Measurements from ENCODE around the gene EFR3B.
"Not testable (repeated sequence)": the region's sequence is repeated elsewhere in the genome, so short reads cannot be mapped to it uniquely, and the experiment has no call there.

Gene EFR3B

DNA sequence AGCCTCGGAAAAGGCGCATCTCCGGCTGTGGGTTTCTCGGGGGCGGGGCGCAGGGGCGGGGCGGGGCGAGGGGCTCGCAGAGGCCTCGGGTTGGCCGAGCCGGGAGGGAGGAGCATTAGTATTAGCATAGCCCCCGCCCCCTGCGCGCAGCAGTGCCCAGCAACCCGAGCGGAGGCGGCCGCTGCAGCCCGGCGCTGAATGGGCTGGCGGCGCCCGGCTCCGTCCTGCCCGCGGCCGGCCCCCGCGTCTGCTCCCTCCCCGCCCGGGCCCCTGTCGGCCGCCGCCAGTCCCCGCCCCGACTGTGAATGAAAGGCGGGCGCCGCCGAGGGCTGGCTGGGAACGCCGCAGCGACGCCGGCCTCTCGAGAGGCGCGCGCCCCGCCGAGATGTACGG lies at the start of gene EFR3B:
TSS of gene EFR3B (plus strand) at position 149 of the 393 bp plus-strand sequence. CDS start at position 386, 237 bp downstream.
- DNase-seq (ENCODE audit: low read depth in 1 of 2, low spot score in 1 of 2): peak; percentile 70 to 78

DNA sequence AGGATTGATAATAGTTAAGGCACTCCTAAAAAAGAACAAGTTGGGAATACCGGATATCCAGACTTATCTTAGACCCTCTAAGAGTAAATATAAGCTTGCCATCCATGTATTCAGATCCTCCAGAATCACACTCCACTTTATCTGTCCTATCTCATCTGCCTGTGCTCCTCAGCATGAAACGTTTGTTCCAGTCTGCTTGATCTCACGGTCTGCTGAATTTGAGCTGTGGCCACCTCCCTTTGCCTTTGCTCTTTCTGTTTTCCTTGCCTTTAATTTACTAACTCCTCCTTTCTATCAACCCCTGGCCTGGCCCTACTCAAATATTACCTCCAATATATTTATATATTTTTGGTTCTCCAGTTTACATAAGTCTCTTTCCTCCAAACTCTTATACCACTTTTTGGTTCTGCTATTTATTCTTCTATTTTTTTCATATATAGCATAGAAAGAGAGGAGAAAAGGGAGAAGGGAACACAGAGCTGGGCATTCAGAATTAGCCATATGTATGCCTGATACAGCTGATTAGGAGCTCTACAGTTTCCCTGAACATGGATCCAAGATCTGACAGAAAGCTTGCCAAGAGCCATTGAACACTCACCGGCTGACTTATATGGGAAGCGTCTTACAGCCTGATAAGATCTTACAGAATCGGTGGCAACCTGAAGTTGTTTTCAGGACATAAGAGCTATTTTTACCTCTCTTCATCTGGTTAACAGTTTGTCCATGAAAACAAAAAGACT lies 48.3 kb upstream of the EFR3B start:
- no peak for DNase-seq (ENCODE audit: low read depth in 1 of 2, low spot score in 1 of 2)

DNA sequence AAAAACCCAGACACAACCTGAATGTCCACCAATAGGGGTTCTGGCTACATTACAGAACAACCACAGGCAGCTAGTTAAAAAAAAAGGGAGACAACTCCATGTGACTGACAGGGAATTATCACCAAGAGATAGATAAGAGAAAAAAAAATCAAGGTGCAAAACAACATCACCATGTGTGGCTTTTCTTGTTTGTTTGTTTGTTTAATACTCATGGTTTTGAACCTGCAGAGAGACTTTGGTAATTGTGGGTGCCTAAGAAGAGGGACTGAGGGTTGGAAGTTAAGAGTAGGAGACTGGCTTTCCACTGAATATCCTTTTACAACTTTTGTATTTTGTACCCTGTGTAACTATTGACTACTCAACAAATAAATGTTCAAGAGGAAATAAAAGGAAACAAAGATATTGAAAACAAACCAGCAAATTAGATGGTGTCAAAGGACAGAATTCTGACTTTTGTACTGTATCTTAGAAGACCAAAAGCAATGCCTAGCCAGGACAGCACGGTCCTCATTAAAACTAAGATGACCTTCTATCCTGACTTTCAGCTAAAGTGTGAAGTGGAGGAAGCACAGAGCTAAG lies 47.6 kb upstream of the EFR3B start:
- no peak for DNase-seq (ENCODE audit: low read depth in 1 of 2, low spot score in 1 of 2)

DNA sequence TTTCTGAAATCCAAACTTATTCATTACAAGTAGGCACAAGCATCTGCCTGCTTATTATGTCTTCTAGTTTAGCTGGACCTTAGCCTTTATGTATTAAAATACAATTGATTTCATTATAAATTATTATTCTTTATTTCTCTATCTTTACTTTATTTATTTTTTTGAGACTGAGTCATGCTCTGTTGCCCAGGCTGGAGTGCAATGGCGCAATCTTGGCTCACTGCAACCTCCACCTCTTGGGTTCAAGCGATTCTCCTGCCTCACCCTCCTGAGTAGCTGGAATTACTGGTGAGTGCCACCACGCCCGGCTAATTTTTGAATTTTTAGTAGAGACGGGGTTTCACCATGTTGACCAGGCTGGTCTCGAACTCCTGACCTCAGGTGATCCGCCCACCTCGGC lies 42.8 kb upstream of the EFR3B start:
- not testable (repeated sequence) for DNase-seq (ENCODE audit: low read depth in 1 of 2, low spot score in 1 of 2)

DNA sequence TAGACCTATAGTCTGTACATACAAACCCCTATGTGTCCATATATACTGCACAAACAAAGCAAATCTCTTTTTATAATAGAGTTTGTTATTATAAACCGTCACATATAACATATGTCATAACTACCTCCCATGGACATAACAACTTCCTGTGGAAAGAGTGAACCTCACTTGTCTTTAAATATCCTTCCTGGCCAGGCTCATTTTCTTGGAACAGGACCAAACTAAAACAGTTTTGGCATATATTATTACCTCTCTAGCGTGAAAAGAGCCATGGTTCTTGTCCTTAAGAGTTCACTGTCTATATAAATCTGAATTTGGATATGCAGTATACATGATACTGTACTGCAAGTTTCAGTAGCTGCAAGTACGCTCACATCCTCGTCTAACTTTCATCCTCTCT lies 41.8 kb upstream of the EFR3B start:
- DNase-seq (ENCODE audit: low read depth in 1 of 2, low spot score in 1 of 2): no peak

- no peak for DNase-seq (ENCODE audit: low read depth in 1 of 2, low spot score in 1 of 2)
Observed at GRCh38 chr2:25000503-25001324, 41.2 kb upstream of the EFR3B start.

DNA sequence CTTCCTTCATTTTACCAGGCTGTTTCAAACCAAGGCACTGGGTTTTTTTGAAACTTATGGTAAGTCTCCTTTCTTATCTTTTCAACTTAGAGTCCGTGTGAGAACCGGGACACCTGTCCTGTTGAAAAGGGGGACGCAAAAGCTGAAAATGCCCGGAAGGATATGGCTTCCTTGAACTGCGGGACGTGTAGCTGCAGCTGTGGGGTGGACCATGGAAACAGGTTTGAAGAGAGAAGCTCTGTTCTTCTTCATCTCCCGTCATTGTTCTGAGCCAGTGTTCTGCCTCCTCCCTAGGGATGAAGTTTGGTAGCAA lies 40.6 kb upstream of the EFR3B start:
- DNase-seq (ENCODE audit: low read depth in 1 of 2, low spot score in 1 of 2): no peak

DNA sequence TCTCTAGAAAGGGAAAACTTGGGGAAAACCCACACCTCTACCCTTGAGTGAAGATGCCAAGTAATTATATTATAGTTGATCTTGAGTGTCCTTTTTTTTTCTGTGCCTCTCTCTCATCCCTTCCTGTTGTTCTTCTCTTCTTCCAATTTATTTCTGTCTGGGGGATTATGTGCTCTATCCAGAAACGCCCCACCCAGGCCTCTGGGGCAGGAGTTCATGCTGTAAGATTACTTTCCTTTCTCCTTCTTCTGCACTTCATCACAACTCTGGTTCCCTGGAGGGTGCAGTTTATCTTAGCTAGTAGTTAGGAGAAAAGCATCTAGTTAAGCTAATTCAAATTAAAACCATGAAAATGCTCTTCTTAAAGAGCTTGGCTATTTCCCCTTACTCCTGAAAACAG lies 39.8 kb upstream of the EFR3B start:
- no peak for DNase-seq (ENCODE audit: low read depth in 1 of 2, low spot score in 1 of 2)

DNA sequence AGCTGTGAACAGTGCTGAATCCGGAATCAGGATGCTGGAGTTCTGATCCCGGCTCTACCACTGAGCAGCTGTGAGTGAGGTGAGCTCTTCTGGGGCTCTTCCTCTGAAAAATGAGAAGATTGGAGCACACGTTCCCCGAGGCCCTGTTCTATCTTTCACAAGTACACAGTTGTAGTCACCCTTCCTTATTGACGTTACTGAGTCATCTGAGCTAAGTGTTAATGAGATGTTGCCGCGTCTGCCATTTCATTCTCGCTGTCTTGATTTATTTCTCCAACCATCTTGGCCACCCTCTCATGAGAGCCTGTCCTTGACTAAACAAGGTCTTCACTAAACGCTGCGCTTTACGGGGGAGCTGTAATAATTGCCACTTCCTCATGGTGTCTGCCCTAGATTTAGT lies 31.9 kb upstream of the EFR3B start:
- no peak for DNase-seq (ENCODE audit: low read depth in 1 of 2, low spot score in 1 of 2)

DNA sequence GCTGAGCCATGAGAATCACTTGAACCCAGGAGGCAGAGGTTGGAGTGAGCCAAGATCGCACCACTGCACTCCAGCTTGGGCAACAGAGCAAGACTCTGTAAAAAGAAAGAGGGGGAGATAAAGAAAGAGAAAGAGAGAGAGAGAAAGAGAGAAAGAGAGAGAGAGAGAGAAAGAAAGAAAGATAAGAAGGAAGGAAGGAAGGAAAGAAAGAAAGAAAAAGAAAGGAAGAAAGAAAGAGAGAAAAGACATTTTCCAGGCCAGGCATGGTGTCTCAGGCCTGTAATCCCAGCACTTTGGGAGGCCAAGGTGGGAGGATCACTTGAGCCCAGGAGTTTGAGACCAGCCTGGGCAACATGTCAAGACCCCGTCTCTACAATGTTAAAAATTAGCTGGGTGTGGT lies 30.5 kb upstream of the EFR3B start:
- not testable (repeated sequence) for DNase-seq (ENCODE audit: low read depth in 1 of 2, low spot score in 1 of 2)

- DNase-seq (ENCODE audit: low read depth in 1 of 2, low spot score in 1 of 2): no peak
Observed at GRCh38 chr2:25014631-25015030, 27.2 kb upstream of the EFR3B start.

DNA sequence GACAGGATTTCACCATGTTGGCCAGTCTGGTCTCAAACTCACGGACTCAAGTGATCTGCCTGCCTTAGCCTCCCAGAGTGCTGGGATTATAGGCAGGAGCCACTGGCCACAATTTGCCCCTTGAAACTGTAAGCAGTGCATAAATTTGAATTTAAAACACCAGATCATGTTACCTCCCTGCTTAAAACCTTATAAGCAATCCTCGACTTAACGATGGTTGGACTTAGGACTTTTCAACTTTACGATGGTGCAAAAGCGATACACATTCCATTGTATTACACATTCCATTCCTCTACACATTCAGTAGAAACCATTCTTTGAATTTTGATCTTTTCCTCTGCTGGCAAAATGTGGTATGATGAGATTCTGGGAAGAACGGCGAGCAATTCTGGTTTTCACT lies 23.2 kb upstream of the EFR3B start:
- DNase-seq (ENCODE audit: low read depth in 1 of 2, low spot score in 1 of 2): no peak

DNA sequence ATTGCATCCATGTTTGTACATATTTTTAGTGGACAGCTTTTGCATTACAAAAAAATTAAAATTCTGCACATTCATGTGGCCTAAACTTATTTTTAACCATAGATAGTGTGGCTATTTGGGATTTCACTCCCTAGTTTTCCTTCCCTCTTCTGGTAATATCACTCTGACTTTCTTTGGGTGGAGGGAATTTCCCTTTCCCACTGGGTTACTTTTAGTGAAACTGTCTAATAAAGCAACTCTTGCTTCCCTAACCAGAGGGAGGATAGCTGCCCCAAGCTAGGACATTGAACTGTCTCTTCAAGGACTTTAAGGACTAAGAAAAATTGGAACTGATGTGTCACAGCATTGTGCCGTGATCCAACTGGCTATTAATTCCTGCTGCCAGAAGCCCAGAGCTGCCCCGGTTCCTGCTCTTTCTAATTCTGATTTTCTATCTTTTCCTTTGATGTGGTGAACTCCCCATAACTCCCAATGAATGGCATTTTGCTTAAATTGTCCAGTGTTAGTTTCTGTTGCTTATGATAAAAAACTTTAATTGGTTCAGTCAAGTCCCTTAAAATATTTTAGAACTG lies 20.0 kb upstream of the EFR3B start:
- no peak for DNase-seq (ENCODE audit: low read depth in 1 of 2, low spot score in 1 of 2)

DNA sequence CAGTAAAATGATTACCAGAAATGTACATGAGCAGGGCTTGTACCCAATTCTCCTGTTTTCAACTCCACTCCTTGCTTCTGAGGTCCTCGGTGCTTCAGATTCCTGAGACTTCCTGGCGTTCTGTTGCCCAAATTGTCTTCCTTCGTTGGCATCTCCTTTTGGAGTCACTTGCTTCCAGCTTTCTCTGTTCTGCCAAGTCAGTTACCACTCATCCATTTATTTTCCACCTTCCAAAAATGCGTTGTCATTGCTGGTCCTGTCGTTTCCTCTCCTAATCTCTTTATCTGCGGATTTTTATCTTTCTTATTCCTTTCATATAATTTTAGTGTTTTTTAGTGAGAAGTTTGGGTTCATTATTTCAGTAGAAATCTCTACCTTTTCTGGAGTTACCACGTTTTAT lies 18.5 kb upstream of the EFR3B start:
- no peak for DNase-seq (ENCODE audit: low read depth in 1 of 2, low spot score in 1 of 2)

GRCh38 chr2:25025229-25026007 lies 16.5 kb upstream of the EFR3B start:
- DNase-seq (ENCODE audit: low read depth in 1 of 2, low spot score in 1 of 2): no peak

DNA sequence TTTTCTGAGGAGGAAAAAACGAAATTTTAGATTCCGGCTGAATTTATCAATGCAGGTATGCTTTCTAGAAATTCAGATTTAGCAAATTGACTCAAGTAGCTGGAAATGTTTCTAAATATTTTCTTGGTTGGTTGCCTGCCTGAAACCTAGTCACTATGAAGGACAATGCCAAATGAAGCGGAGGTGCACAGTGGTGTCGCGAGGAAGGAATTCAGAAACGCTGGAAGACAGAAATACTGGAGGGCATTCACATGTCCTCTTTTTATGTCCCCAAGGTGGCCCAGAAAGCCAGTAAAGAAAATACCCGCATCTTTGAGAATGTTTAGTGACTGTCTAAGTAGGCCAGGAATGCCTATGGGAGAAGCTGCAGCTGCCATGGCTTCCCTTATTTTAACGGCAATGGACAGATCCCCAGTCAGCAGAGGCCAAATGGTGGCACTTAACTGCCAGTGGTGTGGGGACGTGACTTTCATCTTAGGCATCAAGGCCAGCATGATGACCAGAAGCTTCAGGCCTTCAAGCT lies 15.8 kb upstream of the EFR3B start:
- no peak for DNase-seq (ENCODE audit: low read depth in 1 of 2, low spot score in 1 of 2)

GRCh38 chr2:25029183-25029554 lies 12.7 kb upstream of the EFR3B start:
- DNase-seq (ENCODE audit: low read depth in 1 of 2, low spot score in 1 of 2): no peak

GRCh38 chr2:25030702-25031101 lies 11.2 kb upstream of the EFR3B start:
- DNase-seq (ENCODE audit: low read depth in 1 of 2, low spot score in 1 of 2): no peak

DNA sequence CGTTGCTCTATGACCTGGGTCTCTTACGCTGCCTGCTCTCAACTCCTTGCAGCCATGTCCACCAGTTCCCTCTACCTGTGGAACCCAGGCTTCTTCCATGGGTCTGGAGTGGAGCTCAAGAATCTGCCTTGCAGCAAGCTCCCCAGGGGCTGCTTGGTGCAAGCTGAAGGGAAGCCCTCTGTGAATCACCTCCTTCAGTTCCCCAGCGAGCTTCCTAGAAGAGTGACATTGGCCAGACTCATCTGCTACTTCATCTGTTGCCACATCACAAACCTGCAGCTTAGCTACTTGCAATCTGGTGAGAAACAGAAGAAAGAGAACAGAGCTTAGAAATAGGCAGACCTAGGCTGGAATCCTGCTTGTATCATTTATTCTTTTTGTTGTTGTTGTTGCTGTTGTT lies 9.8 kb upstream of the EFR3B start:
- DNase-seq (ENCODE audit: low read depth in 1 of 2, low spot score in 1 of 2): no peak

- DNase-seq (ENCODE audit: low read depth in 1 of 2, low spot score in 1 of 2): no peak
Observed at GRCh38 chr2:25032901-25033300, 9.0 kb upstream of the EFR3B start.

DNA sequence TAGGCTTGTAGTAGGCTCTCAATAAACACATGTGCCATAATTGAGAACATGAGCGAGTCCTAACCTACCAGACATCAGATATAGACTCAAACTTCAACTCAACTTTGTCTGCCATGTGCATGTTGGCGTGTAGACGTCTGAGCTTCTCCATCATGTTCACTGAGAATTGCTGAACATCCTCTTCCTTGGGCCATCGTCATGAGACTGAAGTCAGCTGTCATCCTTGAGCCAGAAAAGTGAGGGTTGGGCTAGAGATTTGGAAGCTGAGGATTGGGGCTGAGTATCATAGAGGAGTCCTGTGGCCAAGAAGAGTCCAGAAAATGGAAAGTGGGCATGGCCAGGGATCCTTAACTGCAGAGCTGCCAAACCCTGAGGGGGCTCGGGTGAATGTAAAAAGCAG lies 7.8 kb upstream of the EFR3B start:
- no peak for DNase-seq (ENCODE audit: low read depth in 1 of 2, low spot score in 1 of 2)
